GM18873 (cell line): ENCODE measurements around the gene GOLGA3.

Experiments
- ATAC-seq: cut with Tn5 transposase; IDR thresholded peaks from one replicate; pipeline ENCODE4 v1.9.1; 2021; ENCODE audit warnings: mild to moderate bottlenecking, moderate library complexity, moderate number of reproducible peaks; ENCODE audit not compliant: unreplicated experiment, low FRiP score

GOLGA3 gene

GRCh38 chr12:132726386-132726785 lies 102.3 kb downstream of the GOLGA3 start:
- ATAC-seq: no peak

GRCh38 chr12:132724506-132725241 lies 104.0 kb downstream of the GOLGA3 start:
- ATAC-seq: no peak

- ATAC-seq: no peak
These were observed 104.9 kb downstream of the GOLGA3 start for GRCh38 chr12:132723764-132724140.

- ATAC-seq: no peak
These were observed 105.5 kb downstream of the GOLGA3 start for GRCh38 chr12:132723015-132723763.

GRCh38 chr12:132720606-132721345 lies 107.9 kb downstream of the GOLGA3 start:
- ATAC-seq: no peak

- ATAC-seq: no peak
These were observed 108.7 kb downstream of the GOLGA3 start for GRCh38 chr12:132719954-132720324.

GRCh38 chr12:132719141-132719953 lies 109.3 kb downstream of the GOLGA3 start:
- no peak for ATAC-seq
